ENCODE measurements around the gene SFXN5.

DNA sequence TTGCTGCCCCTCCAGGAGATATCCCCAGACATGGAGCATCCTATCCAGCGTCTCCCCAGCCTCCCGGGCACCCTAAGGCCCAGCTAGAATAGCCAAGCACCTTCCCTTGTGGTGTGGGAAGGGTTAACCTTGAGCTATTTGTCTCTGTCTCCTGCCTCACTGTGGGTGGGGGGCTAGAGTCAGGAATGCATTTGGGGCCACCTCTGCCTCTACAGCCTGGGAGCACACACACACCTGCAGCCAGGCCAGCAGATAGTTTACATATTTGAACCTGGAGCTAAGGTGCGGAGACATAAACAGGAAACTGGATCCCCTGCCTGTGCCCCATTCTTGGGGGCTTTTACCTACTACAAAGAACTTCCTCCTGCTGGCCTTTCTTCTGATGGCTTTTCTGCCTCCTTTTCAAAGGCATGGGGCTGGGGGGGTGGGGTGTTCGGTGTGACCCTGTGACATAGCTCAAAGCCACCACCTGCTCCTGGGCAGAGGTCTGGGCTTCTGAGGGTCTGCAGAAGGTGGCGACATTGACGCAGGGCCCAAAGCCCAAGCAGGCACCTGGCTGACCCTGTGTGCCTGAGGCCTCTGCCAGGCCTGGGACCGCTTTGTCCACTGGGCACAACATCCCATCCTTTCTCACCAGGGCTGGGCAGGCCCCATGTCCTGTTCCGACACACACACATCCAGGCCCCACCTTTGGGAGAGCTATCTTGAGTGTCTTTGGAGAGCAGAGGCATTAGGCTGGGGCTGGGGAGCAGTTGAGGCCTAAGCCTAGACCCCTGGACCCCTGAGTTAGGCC is 120.0 kb downstream of the SFXN5 start:
- TF ChIP-seq POLR2A (IDR thresholded peaks at IDR 0.05) (no peak), CTCF (IDR thresholded peaks at IDR 0.05) (no peak)
